ENCODE results near the gene ARF5.
A peak's percentile ranks its signal among the peaks of the same experiment; 100 is the strongest.

The ARF5 gene

DNA sequence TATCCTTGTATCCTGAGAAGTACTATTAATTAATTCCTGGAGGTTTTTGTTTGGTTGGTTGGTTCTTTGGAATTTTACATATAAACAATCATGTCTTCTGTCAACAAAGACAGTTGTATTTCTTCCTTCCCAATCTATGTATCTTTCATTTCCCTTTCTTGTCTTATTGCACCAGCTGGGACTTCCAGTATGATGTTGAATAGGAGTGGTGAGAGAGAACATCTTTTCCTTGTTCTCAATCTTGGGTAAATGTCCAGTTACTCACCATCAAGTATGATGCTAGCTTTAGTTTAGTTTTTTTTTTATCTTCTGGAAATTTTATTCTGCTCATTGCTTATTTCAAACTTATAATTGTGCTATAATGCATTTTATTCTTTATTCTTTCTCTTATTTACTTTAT lies 37.1 kb downstream of the ARF5 start:
- in situ Hi-C loops (cut with MboI; ENCODE audit: low sequenced_read_pairs, unreplicated experiment) = no loop called here
- no peak for DNase-seq (ENCODE audit: low spot score)
- TF ChIP-seq, protein P1, sequence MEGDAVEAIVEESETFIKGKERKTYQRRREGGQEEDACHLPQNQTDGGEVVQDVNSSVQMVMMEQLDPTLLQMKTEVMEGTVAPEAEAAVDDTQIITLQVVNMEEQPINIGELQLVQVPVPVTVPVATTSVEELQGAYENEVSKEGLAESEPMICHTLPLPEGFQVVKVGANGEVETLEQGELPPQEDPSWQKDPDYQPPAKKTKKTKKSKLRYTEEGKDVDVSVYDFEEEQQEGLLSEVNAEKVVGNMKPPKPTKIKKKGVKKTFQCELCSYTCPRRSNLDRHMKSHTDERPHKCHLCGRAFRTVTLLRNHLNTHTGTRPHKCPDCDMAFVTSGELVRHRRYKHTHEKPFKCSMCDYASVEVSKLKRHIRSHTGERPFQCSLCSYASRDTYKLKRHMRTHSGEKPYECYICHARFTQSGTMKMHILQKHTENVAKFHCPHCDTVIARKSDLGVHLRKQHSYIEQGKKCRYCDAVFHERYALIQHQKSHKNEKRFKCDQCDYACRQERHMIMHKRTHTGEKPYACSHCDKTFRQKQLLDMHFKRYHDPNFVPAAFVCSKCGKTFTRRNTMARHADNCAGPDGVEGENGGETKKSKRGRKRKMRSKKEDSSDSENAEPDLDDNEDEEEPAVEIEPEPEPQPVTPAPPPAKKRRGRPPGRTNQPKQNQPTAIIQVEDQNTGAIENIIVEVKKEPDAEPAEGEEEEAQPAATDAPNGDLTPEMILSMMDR (IDR thresholded peaks at IDR 0.05; ENCODE audit: borderline replicate concordance, control extremely low read depth, extremely low read depth, insufficient read depth, missing control alignments) = no peak

DNA sequence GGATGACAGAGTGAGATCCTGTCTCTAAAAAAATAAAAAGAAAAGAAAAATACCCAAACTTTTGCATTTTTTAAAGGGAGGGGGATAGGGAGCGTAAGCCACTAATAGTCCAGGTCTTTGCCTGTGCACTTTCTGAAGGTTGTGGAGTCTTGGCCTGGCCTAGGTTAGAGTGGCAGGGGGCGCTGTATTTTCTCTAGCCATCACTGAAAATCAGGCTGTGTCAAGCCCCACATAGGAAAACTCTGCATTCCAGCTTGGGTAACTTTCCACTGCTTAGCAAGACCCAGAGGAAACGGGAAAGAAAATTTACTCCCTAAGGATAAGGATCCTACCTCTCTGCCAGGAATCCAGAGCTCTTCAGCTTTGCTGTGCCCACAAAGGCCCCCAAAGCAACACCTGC lies 40.2 kb downstream of the ARF5 start:
- no peak for DNase-seq (ENCODE audit: low spot score)
- in situ Hi-C loops (cut with MboI; ENCODE audit: low sequenced_read_pairs, unreplicated experiment) = no loop called here
- TF ChIP-seq, protein P1 (IDR thresholded peaks at IDR 0.05; ENCODE audit: borderline replicate concordance, control extremely low read depth, extremely low read depth, insufficient read depth, missing control alignments) = peak; percentile 16

DNA sequence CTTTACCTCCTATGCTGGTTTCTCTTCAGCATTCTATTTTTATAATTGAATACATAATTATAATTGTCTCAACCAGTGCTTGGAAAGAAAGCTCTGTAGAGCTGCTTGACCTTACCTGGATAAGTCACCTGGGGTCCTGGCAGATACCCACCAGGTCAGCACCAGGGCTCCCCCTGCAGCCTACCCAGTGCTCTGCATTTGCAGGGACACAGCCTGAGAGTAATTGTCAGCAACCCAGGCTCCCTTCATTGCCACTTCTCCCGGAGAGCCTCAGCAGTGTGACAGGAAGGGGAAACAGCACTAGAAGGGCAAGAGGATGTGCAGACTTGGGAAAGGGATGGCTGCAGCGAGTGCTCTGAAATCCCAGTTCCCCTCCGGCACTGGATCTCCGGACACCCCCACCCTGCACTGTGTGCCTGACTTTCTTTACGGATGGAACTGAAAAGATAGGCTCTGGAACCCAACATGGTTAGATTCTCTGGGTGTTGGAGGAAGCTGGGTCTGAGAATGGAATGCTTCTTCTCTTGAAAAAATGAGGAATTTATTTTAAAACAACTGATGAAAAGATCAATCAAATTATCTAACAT lies 41.1 kb downstream of the ARF5 start:
- in situ Hi-C loops (cut with MboI; ENCODE audit: low sequenced_read_pairs, unreplicated experiment) = no loop called here
- TF ChIP-seq, protein P1 (IDR thresholded peaks at IDR 0.05; ENCODE audit: borderline replicate concordance, control extremely low read depth, extremely low read depth, insufficient read depth, missing control alignments) = peak; percentile 26
- no peak for DNase-seq (ENCODE audit: low spot score)

DNA sequence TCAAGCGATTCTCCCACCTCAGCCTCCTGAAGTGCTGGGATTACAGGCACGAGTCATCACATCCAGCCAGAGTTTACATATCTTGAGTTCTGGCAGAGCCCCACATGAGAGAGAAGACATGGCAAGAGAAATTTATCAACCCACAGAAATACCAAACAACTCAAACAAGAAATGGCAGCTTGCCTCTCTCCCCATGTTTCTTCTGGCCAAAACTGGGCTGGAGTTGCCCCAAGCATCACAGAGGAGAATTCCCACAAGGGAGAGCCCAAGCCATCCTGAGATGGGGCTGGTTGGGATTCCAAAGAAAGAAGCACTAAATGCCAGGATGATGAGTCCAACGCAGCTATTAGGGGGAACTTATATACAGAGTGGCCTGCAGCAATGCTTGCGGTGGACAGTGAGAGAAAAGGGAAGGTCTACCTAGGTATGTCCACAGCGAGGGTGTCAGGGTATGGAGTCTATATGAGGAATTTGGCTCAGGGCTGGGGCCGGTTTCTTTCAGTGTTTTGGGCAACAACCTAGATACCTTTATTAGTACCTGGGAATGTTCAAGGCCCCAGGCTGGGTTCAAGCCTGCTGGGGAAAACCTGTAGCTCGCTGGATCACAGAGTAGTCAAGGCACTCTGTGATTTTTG lies 44.2 kb downstream of the ARF5 start:
- in situ Hi-C loops (cut with MboI; ENCODE audit: low sequenced_read_pairs, unreplicated experiment) = no loop called here
- TF ChIP-seq, protein P1 (IDR thresholded peaks at IDR 0.05; ENCODE audit: borderline replicate concordance, control extremely low read depth, extremely low read depth, insufficient read depth, missing control alignments) = no peak
- no peak for DNase-seq (ENCODE audit: low spot score)

DNA sequence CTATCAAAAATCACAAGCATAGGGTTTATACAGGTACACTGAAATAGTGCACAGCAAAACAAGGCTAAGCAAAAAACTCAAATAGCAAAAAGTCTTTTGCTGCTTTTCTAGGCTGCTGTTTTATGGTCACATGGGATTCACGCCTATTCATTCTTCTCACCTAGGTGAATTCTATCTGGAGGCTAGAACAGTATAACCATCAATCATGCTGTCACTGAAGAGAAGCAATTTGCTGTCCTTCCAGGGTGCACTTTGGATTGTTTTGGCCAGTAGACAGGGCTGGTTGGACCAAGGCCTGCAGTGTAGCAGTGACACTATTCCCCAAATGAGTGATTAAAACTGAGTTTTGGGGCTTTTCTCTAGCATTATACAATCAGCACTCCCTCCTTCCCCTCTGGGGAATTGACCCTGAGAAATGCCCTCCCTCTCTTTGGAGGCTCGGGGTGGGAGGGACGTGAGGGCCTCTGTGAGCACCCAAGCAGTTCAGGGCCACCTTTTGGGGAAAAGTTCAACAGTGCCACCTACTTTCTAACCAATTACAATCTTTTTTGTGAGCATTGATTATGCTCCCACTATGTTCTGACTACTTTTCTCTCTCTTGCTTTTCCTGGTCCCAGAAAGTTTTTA lies 47.6 kb downstream of the ARF5 start:
- no peak for DNase-seq (ENCODE audit: low spot score)
- in situ Hi-C loops (cut with MboI; ENCODE audit: low sequenced_read_pairs, unreplicated experiment) = no loop called here
- TF ChIP-seq, protein P1 (IDR thresholded peaks at IDR 0.05; ENCODE audit: borderline replicate concordance, control extremely low read depth, extremely low read depth, insufficient read depth, missing control alignments) = no peak

DNA sequence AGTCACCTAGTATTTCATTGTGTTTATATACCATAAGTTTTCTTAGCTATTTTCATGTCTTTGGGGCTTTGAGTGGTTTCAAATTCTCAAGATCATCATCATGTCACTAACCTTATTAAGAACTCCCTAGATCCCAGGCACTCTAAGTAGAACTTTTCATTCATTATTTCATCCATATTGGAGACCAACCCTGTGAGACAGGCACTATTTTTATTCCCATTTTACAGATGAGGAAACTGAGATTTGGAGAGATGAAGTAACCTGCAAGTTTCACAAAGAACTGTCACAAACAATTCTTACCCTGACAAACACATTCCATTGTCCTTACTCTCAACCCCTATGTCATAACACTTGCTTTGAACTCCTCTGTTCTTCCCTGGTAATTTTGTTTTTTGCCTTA lies 50.0 kb downstream of the ARF5 start:
- no peak for DNase-seq (ENCODE audit: low spot score)
- TF ChIP-seq, protein P1 (IDR thresholded peaks at IDR 0.05; ENCODE audit: borderline replicate concordance, control extremely low read depth, extremely low read depth, insufficient read depth, missing control alignments) = no peak
- in situ Hi-C loops (cut with MboI; ENCODE audit: low sequenced_read_pairs, unreplicated experiment) = no loop called here

Measured in GM13976 (cell line).